ENCODE results near the gene ADGRG2. TPM values are rescaled to one million over a fixed set of nuclear protein-coding genes. Genes with fewer than 3 reads are reported as not detected.

The ADGRG2 gene
- total and polyA plus RNA-seq, 9 of the 15 experiments (the other 6 are each of a cell fraction or from before 2014, with no cell fraction given): 0.03 TPM; not detected in 8

GRCh38 chrX:18964901-18965300, 157.4 kb downstream of the ADGRG2 start:
- Histone ChIP-seq H3K27ac (ENCODE audit: extremely low read depth, low read depth, low read length) (no peak overlapping the region), H3K9me3 (replicated peaks; ENCODE audit: control insufficient read depth, insufficient read depth, low read depth, low read length) (no peaks in the 10 kb centered on the region), H3K36me3 (ENCODE audit: control insufficient read depth, insufficient read depth, low read length) (no peaks in the 10 kb centered on the region), H3K27me3 (ENCODE audit: control insufficient read depth in 2 of 2, insufficient read depth in 2 of 2, low read length in 2 of 2) (no peaks in the 10 kb centered on the region), H3K4me1 (replicated peaks in 1 of 2; ENCODE audit: control insufficient read depth in 2 of 2, insufficient read depth in 2 of 2, low read length in 2 of 2) (peaks cover 0 to under 1% of the 10 kb centered on the region in 2 experiments; a peak in 1 of 5 replicates), H3K9me1 (ENCODE audit: control insufficient read depth, insufficient read depth, low read length) (no peaks in the 10 kb centered on the region), H3K79me2 (ENCODE audit: control insufficient read depth, insufficient read depth, low read length) (no peaks in the 10 kb centered on the region; the same call in 2 of the 3 replicates), H2AFZ (ENCODE audit: low read depth, low read length) (no peak overlapping the region), H3K4me2 (ENCODE audit: insufficient read depth, low read length) (no peak overlapping the region), H3K9ac (ENCODE audit: insufficient read depth in 1 of 2, low read depth in 2 of 2, low read length in 2 of 2) (no peak overlapping the region), H3K4me3 (no peak overlapping the region), H4K20me1 (replicated peaks; ENCODE audit: control insufficient read depth, insufficient read depth, low read length) (no peaks in the 10 kb centered on the region)
- intact Hi-C loops (cut with micrococcal nuclease) (no loop called here), in situ Hi-C loops (cut with MboI) (no loop called here)
- POLR2A ChIA-PET: no interaction called here
- no peak for ATAC-seq
- no peak for FAIRE-seq
- no peak for DNase-seq (ENCODE audit: extremely low read depth in 1 of 4, low spot score in 3 of 4)
- BruUV-seq (replicated peaks): no TSS peak
- 59% methylated on average over 9 of the region's 9 CpGs for WGBS (ENCODE audit: insufficient coverage, low coverage, missing lambda C conversion rate)
- CTCF ChIA-PET (ENCODE audit: low intra/inter-chr PET ratio): no interaction called here
- TF ChIP-seq ARHGAP35 (IDR thresholded peaks at IDR 0.05; ENCODE audit: partially characterized antibody): no peak
- TF ChIP-seq CBX2 (IDR thresholded peaks at IDR 0.05; ENCODE audit: insufficient read depth, low read length, poor library complexity, severe bottlenecking): no peak
- no peak for TF ChIP-seq ZBTB40 (IDR thresholded peaks at IDR 0.05)
- TF ChIP-seq ZBTB40 (CRISPR knock-in tag; IDR thresholded peaks at IDR 0.05): no peak
- TF ChIP-seq ZNF140 (CRISPR knock-in tag; IDR thresholded peaks at IDR 0.05): no peak
- TF ChIP-seq ZSCAN29 (IDR thresholded peaks at IDR 0.05): no peak
- no peak for TF ChIP-seq HNRNPLL (IDR thresholded peaks at IDR 0.05; ENCODE audit: low read depth, low read length, poor library complexity, severe bottlenecking)
- no peak for TF ChIP-seq TAL1 (IDR thresholded peaks at IDR 0.05)
- no peak for TF ChIP-seq BRCA1 (IDR thresholded peaks at IDR 0.05)
- no peak for TF ChIP-seq BRCA1 (CRISPR knock-in tag; IDR thresholded peaks at IDR 0.05)
- TF ChIP-seq TARDBP (IDR thresholded peaks at IDR 0.05): no peak
- TF ChIP-seq SNAPC5 (CRISPR knock-in tag; IDR thresholded peaks at IDR 0.05): no peak
- no peak for TF ChIP-seq CHCHD3 (CRISPR knock-in tag; IDR thresholded peaks at IDR 0.05)
- TF ChIP-seq POLR2G (IDR thresholded peaks at IDR 0.05; ENCODE audit: low read depth, low read length): no peak

All from K562 (cell line).